K562 (cell line): ENCODE measurements around the gene ALOX12. TPM values are rescaled to one million over a fixed set of nuclear protein-coding genes. Genes with fewer than 3 reads are reported as not detected.
A peak's percentile ranks its signal among the peaks of the same experiment; 100 is the strongest.

Experiments used
- ARHGAP35 ChIP-seq: fragments of 450-650 bp; IDR thresholded peaks from 2 replicates; pipeline ENCODE4 v1.6.1; 2018; ENCODE audit not compliant: partially characterized antibody
- CCAR2 ChIP-seq: fragments of 200-400 bp; formaldehyde crosslinking; IDR thresholded peaks from 2 replicates; pipeline ENCODE4 v1.6.1; 2017; ENCODE audit warnings: mild to moderate bottlenecking, low read depth, low read length
- ERF ChIP-seq: fragments of 450-650 bp; formaldehyde crosslinking; IDR thresholded peaks from 2 replicates; pipeline ENCODE4 v1.4.0; 2020; ENCODE audit warnings: mild to moderate bottlenecking, mixed read lengths
- HMG20B ChIP-seq: fragments of 250-450 bp; sonication (Bioruptor Pico); IDR thresholded peaks from 2 replicates; pipeline ENCODE4 v1.5.0; 2021; ENCODE audit warnings: mild to moderate bottlenecking
- JUNB ChIP-seq: fragments of 450-650 bp; formaldehyde crosslinking; conservative IDR thresholded peaks from 2 replicates; pipeline ENCODE4 v1.4.0; 2020; ENCODE audit warnings: mild to moderate bottlenecking
- NR3C1 ChIP-seq: sonication (generic); formaldehyde crosslinking; IDR thresholded peaks from 2 replicates; pipeline ENCODE4 v1.8.1; 2022; ENCODE audit warnings: missing genetic modification reagents
- NR4A1 ChIP-seq, 2 experiments: fragments of 250-450 bp in 1 of 2; fragments of 450-650 bp in 1 of 2; sonication (Bioruptor Pico) in 1 of 2; IDR thresholded peaks; 2 replicates each; pipeline versions ENCODE4 v1.4.0 to v1.6.1; 2016 to 2020; ENCODE audit warnings: mild to moderate bottlenecking in 2 of 2, missing compliant biosample characterization in 1 of 2, missing genetic modification characterization in 1 of 2, moderate library complexity in 1 of 2
- POU5F1 ChIP-seq: fragments of 150-350 bp; IDR thresholded peaks from 2 replicates; pipeline ENCODE4 v1.6.1; 2014; ENCODE audit warnings: borderline replicate concordance, low read length, low read depth, mild to moderate bottlenecking; ENCODE audit not compliant: partially characterized antibody
- PPARD ChIP-seq: fragments of 250-450 bp; sonication (Bioruptor Pico); IDR thresholded peaks from 2 replicates; pipeline ENCODE4 v1.8.0; 2022; ENCODE audit warnings: inconsistent platforms, mild to moderate bottlenecking, moderate library complexity
- TCF3 ChIP-seq: sonication (generic); formaldehyde crosslinking; IDR thresholded peaks from 2 replicates; pipeline ENCODE4 v1.4.0; 2020; ENCODE audit warnings: mild to moderate bottlenecking, missing genetic modification reagents
- TCFL5 ChIP-seq: fragments of 250-450 bp; sonication (Bioruptor Pico); conservative IDR thresholded peaks from 2 replicates; pipeline ENCODE4 v1.6.1; 2021; ENCODE audit warnings: mild to moderate bottlenecking, moderate library complexity, matching md5 sums
- VEZF1 ChIP-seq: fragments of 200-800 bp; sonication (Bioruptor generic); IDR thresholded peaks from 2 replicates; pipeline ENCODE4 v1.6.1; 2017; ENCODE audit warnings: missing genetic modification characterization, missing compliant biosample characterization
- ZC3H8 ChIP-seq: fragments of 450-650 bp; IDR thresholded peaks from 2 replicates; pipeline ENCODE4 v1.6.1; 2017
- ZKSCAN1 ChIP-seq: fragments of 150-350 bp; IDR thresholded peaks from 2 replicates; pipeline ENCODE4 v1.6.1; 2016; ENCODE audit warnings: low read depth, low read length
- ZNF23 ChIP-seq: fragments of 250-450 bp; sonication (Bioruptor Pico); IDR thresholded peaks from 2 replicates; pipeline ENCODE4 v1.4.0; 2020; ENCODE audit warnings: mild to moderate bottlenecking
- ZNF561 ChIP-seq: fragments of 450-650 bp; formaldehyde crosslinking; conservative IDR thresholded peaks from 2 replicates; pipeline ENCODE4 v1.4.0; 2020; ENCODE audit warnings: mild to moderate bottlenecking, moderate library complexity
- ZZZ3 ChIP-seq: fragments of 450-650 bp; IDR thresholded peaks from 2 replicates; pipeline ENCODE4 v1.6.1; 2016; ENCODE audit warnings: antibody characterized with exemption, mild to moderate bottlenecking, moderate library complexity
- polyA plus RNA-seq, 8 experiments: library from polyadenylated mRNA; depleted of rRNA in 4 of 8; stranded (reverse) in 5 of 8; unstranded in 3 of 8; fragments of >200 nt; fragmentation: Nextera tagmentation in 2 of 8; fragmentation: Illumina TruSeq in 1 of 8; extraction: Ambion mirVana in 2 of 8; extraction: Trizol in 1 of 8; gene quantifications; 2 replicates each; pipeline versions ENCODE4 v1.2.1 to v1.2.3, GENCODE V29; 2011 to 2014; ENCODE audit warnings: inconsistent platforms in 1 of 8, missing spikeins in 1 of 8
- total RNA-seq, 7 experiments: library from RNA; depleted of rRNA in 6 of 7; stranded (reverse); fragments of >200 nt in 6 of 7; fragmentation: Illumina TruSeq in 2 of 7; extraction: Trizol in 2 of 7; gene quantifications; 2 replicates each; pipeline versions ENCODE4 v1.2.1 to v1.2.3, GENCODE V29; 2011 to 2021; ENCODE audit warnings: low replicate concordance in 1 of 7
- TF ChIP-seq, protein P1 (sequence below): fragments of 200-800 bp; sonication (Bioruptor generic); IDR thresholded peaks from 2 replicates; pipeline ENCODE4 v1.6.1; 2017; ENCODE audit warnings: missing genetic modification characterization, missing compliant biosample characterization
- TF ChIP-seq, protein P2 (sequence below): IDR thresholded peaks from 2 replicates; pipeline ENCODE4 v1.6.1; 2012; ENCODE audit warnings: low read depth, low read length, improper control_type of control experiment, borderline replicate concordance
- TF ChIP-seq, protein P3 (sequence below): fragments of 250-450 bp; sonication (Bioruptor Pico); IDR thresholded peaks from 2 replicates; pipeline ENCODE4 v1.5.1; 2021; ENCODE audit warnings: mild to moderate bottlenecking
- TF ChIP-seq, protein P4 (sequence below): IDR thresholded peaks from 2 replicates; pipeline ENCODE4 v1.6.1; 2011; ENCODE audit warnings: borderline replicate concordance, low read depth, mild to moderate bottlenecking, moderate library complexity, low read length; ENCODE audit not compliant: insufficient read depth, poor library complexity, severe bottlenecking

The ALOX12 gene
- total and polyA plus RNA-seq, 9 of the 15 experiments (the other 6 are each of a cell fraction or from before 2014, with no cell fraction given) = 0.09 to 1.1 (median 0.47) TPM; not detected in 1

GRCh38 chr17:6947745-6948144 is 48.1 kb upstream of the ALOX12 start (continued):
- TF ChIP-seq, protein P1, sequence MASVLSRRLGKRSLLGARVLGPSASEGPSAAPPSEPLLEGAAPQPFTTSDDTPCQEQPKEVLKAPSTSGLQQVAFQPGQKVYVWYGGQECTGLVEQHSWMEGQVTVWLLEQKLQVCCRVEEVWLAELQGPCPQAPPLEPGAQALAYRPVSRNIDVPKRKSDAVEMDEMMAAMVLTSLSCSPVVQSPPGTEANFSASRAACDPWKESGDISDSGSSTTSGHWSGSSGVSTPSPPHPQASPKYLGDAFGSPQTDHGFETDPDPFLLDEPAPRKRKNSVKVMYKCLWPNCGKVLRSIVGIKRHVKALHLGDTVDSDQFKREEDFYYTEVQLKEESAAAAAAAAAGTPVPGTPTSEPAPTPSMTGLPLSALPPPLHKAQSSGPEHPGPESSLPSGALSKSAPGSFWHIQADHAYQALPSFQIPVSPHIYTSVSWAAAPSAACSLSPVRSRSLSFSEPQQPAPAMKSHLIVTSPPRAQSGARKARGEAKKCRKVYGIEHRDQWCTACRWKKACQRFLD (CRISPR knock-in tag) = peak; percentile 95
- TF ChIP-seq VEZF1 (CRISPR knock-in tag) = peak; percentile 34; the same call in 1 of the 2 replicates
- TF ChIP-seq JUNB (CRISPR knock-in tag) = no peak
- peak; percentile 87 for TF ChIP-seq ZNF561 (CRISPR knock-in tag)
- TF ChIP-seq TCF3 (CRISPR knock-in tag) = no peak
- peak; percentile 93 for TF ChIP-seq TCFL5
- peak; percentile 48; the same call in 1 of the 2 replicates for TF ChIP-seq ZNF23
- TF ChIP-seq ERF (CRISPR knock-in tag) = 0 out of 2 replicates have a peak, but pooled peaks have one; percentile 55
- TF ChIP-seq, protein P2, sequence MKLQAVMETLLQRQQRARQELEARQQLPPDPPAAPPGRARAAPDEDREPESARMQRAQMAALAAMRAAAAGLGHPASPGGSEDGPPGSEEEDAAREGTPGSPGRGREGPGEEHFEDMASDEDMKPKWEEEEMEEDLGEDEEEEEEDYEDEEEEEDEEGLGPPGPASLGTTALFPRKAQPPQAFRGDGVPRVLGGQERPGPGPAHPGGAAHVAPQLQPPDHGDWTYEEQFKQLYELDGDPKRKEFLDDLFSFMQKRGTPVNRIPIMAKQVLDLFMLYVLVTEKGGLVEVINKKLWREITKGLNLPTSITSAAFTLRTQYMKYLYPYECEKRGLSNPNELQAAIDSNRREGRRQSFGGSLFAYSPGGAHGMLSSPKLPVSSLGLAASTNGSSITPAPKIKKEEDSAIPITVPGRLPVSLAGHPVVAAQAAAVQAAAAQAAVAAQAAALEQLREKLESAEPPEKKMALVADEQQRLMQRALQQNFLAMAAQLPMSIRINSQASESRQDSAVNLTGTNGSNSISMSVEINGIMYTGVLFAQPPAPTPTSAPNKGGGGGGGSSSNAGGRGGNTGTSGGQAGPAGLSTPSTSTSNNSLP = no peak
- TF ChIP-seq PPARD (CRISPR knock-in tag) = peak; percentile 71; the same call in 1 of the 2 replicates
- no peak for TF ChIP-seq CCAR2
- TF ChIP-seq ZC3H8 = no peak
- no peak for TF ChIP-seq ARHGAP35
- TF ChIP-seq, protein P3, sequence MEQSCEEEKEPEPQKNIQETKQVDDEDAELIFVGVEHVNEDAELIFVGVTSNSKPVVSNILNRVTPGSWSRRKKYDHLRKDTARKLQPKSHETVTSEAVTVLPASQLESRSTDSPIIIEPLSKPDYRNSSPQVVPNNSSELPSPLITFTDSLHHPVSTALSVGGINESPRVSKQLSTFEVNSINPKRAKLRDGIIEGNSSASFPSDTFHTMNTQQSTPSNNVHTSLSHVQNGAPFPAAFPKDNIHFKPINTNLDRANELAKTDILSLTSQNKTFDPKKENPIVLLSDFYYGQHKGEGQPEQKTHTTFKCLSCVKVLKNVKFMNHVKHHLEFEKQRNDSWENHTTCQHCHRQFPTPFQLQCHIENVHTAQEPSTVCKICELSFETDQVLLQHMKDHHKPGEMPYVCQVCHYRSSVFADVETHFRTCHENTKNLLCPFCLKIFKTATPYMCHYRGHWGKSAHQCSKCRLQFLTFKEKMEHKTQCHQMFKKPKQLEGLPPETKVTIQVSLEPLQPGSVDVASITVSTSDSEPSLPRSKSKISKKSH (CRISPR knock-in tag) = peak; percentile 74
- no peak for TF ChIP-seq ZKSCAN1
- TF ChIP-seq NR4A1 (CRISPR knock-in tag; IDR thresholded peaks at IDR 0.05) = 0 out of 2 replicates have a peak, but pooled peaks have one; percentile 28
- TF ChIP-seq NR4A1 (tag; IDR thresholded peaks at IDR 0.05) = peak; percentile 92
- TF ChIP-seq ZZZ3 = no peak
- TF ChIP-seq POU5F1 = no peak
- no peak for TF ChIP-seq HMG20B (CRISPR knock-in tag)
- TF ChIP-seq, protein P4, sequence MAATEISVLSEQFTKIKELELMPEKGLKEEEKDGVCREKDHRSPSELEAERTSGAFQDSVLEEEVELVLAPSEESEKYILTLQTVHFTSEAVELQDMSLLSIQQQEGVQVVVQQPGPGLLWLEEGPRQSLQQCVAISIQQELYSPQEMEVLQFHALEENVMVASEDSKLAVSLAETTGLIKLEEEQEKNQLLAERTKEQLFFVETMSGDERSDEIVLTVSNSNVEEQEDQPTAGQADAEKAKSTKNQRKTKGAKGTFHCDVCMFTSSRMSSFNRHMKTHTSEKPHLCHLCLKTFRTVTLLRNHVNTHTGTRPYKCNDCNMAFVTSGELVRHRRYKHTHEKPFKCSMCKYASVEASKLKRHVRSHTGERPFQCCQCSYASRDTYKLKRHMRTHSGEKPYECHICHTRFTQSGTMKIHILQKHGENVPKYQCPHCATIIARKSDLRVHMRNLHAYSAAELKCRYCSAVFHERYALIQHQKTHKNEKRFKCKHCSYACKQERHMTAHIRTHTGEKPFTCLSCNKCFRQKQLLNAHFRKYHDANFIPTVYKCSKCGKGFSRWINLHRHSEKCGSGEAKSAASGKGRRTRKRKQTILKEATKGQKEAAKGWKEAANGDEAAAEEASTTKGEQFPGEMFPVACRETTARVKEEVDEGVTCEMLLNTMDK = no peak
- no peak for TF ChIP-seq NR3C1 (CRISPR knock-in tag)
